HG02798 (cell line): Measurements from ENCODE around the gene TESK2.
"Not testable (repeated sequence)": the region's sequence is repeated elsewhere in the genome, so short reads cannot be mapped to it uniquely, and the experiment has no call there.

ENCODE experiments used
- ATAC-seq: cut with Tn5 transposase; IDR thresholded peaks from one replicate; pipeline ENCODE4 v1.9.1; 2021; ENCODE audit warnings: mild to moderate bottlenecking; ENCODE audit not compliant: unreplicated experiment, poor library complexity

TESK2 gene

GRCh38 chr1:45510036-45510971 is 19.3 kb upstream of the TESK2 start:
- no peak for ATAC-seq

DNA sequence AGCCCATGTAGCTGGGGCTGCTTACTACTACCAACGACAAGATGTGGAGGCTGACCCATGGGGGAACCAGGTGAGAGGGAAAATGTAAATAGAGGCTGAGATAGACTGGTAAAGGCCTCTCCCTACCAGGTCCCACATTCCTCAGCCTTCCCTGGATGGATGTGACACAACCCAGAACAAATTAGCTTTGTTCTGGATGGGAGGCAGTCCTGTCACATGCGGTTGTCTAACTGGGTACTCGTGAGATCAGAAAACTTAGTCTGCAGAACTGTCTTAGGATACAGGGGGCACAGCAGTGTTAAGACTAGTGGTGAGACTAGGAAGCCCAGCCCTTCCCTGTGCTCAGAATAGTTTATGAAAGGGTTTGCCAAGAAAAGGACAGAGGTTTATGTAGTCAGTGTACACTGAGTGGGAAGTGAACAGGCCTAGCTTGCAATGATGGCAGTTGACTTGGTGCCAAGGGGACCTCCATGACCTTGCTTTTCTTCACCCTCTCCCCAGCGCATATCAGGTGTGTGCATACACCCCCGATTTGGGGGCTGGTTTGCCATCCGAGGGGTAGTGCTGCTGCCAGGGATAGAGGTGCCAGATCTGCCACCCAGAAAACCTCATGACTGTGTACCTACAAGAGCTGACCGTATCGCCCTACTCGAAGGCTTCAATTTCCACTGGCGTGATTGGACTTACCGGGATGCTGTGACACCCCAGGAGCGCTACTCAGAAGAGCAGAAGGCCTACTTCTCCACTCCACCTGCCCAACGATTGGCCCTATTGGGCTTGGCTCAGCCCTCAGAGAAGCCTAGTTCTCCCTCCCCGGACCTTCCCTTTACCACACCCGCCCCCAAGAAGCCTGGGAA is 17.6 kb upstream of the TESK2 start:
- ATAC-seq = no peak

- ATAC-seq = no peak
These were observed 16.9 kb upstream of the TESK2 start for GRCh38 chr1:45507893-45508292.

DNA sequence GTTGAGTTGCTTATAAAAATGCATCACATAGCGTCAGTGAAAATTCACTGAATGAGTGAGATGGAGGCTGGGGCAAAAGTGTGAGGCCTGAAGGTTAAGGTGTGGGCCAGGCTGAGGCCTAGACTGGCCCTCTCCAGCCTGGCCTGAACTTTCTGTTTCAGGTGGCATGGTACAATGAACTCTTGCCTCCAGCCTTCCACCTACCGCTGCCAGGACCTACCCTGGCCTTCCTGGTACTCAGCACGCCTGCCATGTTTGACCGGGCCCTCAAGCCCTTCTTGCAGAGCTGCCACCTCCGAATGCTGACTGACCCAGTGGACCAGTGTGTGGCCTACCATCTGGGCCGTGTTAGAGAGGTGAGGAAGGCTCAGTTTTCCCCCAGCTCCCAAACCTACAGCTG is 16.2 kb upstream of the TESK2 start:
- ATAC-seq = no peak

GRCh38 chr1:45503462-45504360 is 12.7 kb upstream of the TESK2 start:
- no peak for ATAC-seq

DNA sequence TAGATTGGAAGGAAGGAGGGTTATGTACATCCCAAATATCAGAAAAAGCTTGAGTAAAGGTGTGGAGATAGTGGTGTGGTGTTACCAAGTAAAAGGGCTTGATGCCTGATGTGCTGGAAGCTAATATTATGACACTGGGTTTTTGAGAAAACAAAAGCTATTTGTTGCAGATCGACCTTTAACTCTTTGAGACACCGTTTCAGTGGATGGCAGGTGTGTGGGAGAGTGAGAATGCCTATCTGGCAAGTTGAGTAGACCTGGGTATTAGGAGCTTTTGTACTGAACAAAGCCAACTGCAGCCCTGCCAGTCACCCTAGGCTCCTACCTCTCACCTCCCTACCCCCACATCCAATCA is 10.5 kb upstream of the TESK2 start:
- no peak for ATAC-seq

DNA sequence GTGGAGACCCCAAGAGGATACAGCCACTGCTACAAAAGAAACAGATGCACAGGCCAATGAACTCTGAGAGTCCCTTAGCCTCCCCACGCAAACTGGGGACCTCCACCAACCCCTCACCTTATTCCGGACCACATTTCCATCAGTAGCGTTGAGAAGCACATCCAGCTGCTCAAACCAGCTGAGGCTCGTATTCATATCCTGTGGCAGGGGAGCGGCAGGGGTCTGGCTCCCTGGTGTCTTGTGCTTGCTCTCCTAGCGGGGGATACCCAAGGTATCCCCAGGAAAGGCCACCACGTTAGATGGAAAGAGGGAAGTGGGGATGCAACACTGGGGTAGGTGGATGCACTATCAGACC is 8.4 kb upstream of the TESK2 start:
- no peak for ATAC-seq

DNA sequence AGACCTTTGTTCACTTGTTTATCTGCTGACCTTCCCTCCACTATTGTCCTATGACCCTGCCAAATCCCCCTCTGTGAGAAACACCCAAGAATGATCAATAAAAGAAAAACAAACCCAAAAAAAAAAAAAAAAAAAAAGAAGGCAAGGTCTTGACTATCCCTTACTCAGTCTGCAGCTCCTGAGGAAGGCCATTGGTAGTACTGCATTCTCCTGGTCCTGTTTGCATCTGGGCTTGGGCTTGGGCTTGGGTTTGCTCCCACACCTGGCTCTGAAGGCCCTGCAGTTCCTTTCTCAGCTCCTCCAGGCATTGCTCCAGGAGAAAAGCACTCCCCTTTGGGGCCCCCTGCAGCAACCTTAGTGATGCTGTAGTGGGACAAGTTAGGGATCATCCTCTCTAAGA is 7.3 kb upstream of the TESK2 start:
- no peak for ATAC-seq

DNA sequence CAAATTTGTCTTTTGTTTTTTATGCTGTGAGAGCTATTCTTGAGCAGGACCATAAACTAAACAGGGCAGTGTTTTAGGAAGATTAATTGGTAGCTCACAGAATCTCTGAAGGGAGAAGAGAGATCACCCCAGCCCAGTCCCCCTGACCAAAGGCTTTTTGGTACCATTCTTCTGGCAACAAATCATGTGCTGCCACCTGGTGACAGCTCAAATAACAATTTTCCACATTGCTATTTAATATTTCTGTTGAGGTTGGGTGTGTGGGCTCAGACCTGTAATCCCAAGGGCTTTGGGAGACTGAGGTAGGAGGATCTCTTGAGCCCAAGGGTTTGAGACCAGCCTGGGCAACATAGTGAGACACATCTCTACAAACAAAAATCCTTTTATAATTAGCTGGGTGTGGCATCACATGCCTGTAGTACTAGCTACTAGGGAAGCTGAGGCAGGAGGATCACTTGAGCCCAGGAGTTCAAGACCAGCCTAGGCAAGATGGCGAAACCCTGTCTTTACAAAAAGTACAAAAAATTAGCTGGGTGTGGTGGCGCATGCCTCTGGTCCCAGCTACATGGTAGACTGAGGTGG is 2.2 kb upstream of the TESK2 start:
- no peak for ATAC-seq

GRCh38 chr1:45492691-45493090 is 1.7 kb upstream of the TESK2 start:
- ATAC-seq = no peak

GRCh38 chr1:45491487-45492260 is 711 bp upstream of the TESK2 start:
- ATAC-seq = no peak

GRCh38 chr1:45490121-45490625 is 790 bp downstream of the TESK2 start:
- no peak for ATAC-seq

- ATAC-seq = not testable (repeated sequence)
These were observed 1.6 kb downstream of the TESK2 start for GRCh38 chr1:45489379-45489778.

GRCh38 chr1:45488666-45489377 is 2.1 kb downstream of the TESK2 start:
- ATAC-seq = no peak

DNA sequence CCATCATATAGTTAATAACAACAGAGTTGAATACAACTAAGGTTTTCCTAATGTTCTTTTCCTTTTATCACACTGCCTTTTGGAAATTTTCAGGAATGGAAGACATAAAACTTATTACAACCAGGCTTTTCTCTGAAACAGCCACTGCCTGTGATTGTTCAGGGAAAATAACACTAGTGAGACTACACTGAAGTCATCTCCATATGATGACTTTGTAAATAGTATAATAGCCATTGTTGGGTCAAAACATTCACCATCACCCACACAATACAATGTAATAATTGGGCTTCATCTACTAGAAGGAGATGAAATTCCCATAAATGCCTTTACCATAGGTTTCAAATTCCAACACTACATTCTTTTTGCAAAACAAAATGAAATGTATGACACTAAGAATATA is 5.0 kb downstream of the TESK2 start:
- no peak for ATAC-seq

GRCh38 chr1:45479039-45479748 is 11.8 kb downstream of the TESK2 start:
- no peak for ATAC-seq

DNA sequence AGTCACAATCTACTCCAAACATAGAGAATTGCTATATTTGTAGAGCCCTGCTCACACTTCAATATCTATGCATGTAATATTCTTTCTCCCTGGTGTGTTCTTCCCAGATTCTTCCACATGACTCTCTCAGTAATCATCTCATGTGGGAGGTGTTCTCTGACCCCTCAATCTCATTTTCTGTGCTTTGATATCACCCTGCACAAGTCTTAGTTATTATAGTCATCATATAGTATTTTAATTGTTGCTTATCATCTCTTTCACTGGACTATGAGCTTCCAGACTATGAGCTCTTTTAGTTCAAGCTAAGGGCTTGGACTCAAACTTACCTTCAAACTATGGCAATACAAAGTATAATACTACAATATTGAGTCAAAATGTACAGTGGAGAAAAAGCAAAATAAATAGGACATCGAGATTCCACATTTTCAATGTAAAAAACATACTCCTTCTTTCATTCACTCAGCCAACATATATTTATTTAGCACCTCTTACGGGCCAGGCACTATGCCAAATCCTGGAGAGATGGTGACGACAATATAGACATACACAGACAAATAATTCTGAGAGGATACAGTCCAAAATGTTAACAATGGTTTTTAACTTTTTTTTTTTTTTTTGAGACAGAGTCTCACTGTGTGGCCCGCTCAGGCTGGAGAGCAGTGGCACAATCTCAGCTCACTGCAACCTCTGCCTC is 12.7 kb downstream of the TESK2 start:
- no peak for ATAC-seq
